Stimulated activated CD4-positive, alpha-beta T cell treated with anti-CD3 and anti-CD28 coated beads, Interleukin-4, amount 100 ng/mL, for 48 hours (primary cell): ENCODE results near the gene PYY.

ENCODE experiments used
- DNase-seq, 2 donors: peaks; one replicate each; pipeline ENCODE4 v3.0.0-alpha.2; 2020; ENCODE audit warnings: low read depth in 2 of 2

Gene PYY

GRCh38 chr17:43916385-43916784 lies 37.4 kb downstream of the PYY start:
- DNase-seq: no peak

GRCh38 chr17:43915559-43915958 lies 38.2 kb downstream of the PYY start:
- no peak for DNase-seq

- no peak for DNase-seq
Measured at GRCh38 chr17:43914451-43914850, 39.3 kb downstream of the PYY start.

GRCh38 chr17:43913584-43913983 lies 40.2 kb downstream of the PYY start:
- DNase-seq: no peak

- DNase-seq: no peak
Measured at GRCh38 chr17:43912635-43913304, 41.0 kb downstream of the PYY start.

GRCh38 chr17:43911904-43912303 lies 41.8 kb downstream of the PYY start:
- DNase-seq: no peak

- DNase-seq: no peak
Measured at GRCh38 chr17:43909537-43910231, 44.1 kb downstream of the PYY start.

GRCh38 chr17:43907998-43908721 lies 45.6 kb downstream of the PYY start:
- peak; percentile 28 to 43 for DNase-seq

- DNase-seq: peak; percentile 37 to 41
Measured at GRCh38 chr17:43907425-43907981, 46.2 kb downstream of the PYY start, which contains the start of gene MPP2. TSS of gene MPP2 (minus strand) at chr17:43907536. CDS start at chr17:43904460, 3,076 bp downstream.

- DNase-seq: no peak
Measured at GRCh38 chr17:43906951-43907424, 46.8 kb downstream of the PYY start.

- DNase-seq: peak in 1 of 2 donors; percentile 38
Measured at GRCh38 chr17:43905985-43906852, 47.5 kb downstream of the PYY start.

- no peak for DNase-seq
Measured at GRCh38 chr17:43905400-43905984, 48.2 kb downstream of the PYY start.
